Adrenal gland (tissue), 12 donors: ENCODE data around the gene MYH10. TPM values are rescaled to one million over a fixed set of nuclear protein-coding genes. Genes with fewer than 3 reads are reported as not detected.

Source experiments
- DNase-seq, 7 donors: peaks; one replicate each; pipeline ENCODE4 v3.0.0-alpha.2; 2019 to 2020
- H3K27ac ChIP-seq, 5 donors: fragments of 200-600 bp; sonication (generic) in 4 of 5; 1 replicate in 3 of 5; 2 replicates in 2 of 5; pipeline versions ENCODE4 v1.5.1 to v1.8.0; 2016 to 2020; ENCODE audit warnings: mild to moderate bottlenecking in 1 of 5
- H3K27me3 ChIP-seq: fragments of 200-600 bp; 2 replicates; pipeline ENCODE4 v1.8.0; 2021
- H3K36me3 ChIP-seq, 2 donors: fragments of 200-600 bp; replicated peaks in 1 of 2; 1 replicate in 1 of 2; 2 replicates in 1 of 2; pipeline versions ENCODE4 v1.5.1 to v1.8.0; 2018 to 2022
- H3K4me1 ChIP-seq, 2 donors: fragments of 200-600 bp; replicated peaks in 1 of 2; 1 replicate in 1 of 2; 2 replicates in 1 of 2; pipeline versions ENCODE4 v1.5.1 to v1.8.0; 2018 to 2021
- H3K4me3 ChIP-seq, 4 donors: fragments of 200-600 bp; sonication (generic) in 3 of 4; one replicate each; pipeline ENCODE4 v1.5.1; 2016 to 2018
- H3K9me3 ChIP-seq, 3 donors: fragments of 200-600 bp; sonication (generic) in 1 of 3; replicated peaks in 1 of 3; 1 replicate in 2 of 3; 2 replicates in 1 of 3; pipeline versions ENCODE4 v1.5.1 to v1.8.0; 2016 to 2021
- CTCF ChIP-seq, 6 experiments: fragments of 450-650 bp in 4 of 6; fragments of 200-600 bp in 2 of 6; sonication (generic) in 1 of 6; IDR thresholded peaks; 1 replicate in 5 of 6; 2 replicates in 1 of 6; pipeline versions ENCODE4 v1.5.1 to v1.8.0; 2016 to 2021; ENCODE audit warnings: antibody characterized with exemption in 6 of 6, mild to moderate bottlenecking in 2 of 6, moderate library complexity in 1 of 6
- POLR2A ChIP-seq, 2 donors: fragments of 450-650 bp; IDR thresholded peaks; one replicate each; pipeline ENCODE4 v1.6.1; 2017; ENCODE audit warnings: antibody characterized with exemption in 2 of 2, mild to moderate bottlenecking in 2 of 2, moderate library complexity in 1 of 2
- WGBS, 4 donors: extraction: QIAGEN DNeasy Blood & Tissue Kit in 2 of 4; methylation state at CpG; one replicate each; pipeline versions ENCODE4 v1.1.5 to v1.1.7; 2013 to 2017; 5-methylcytosine and 5-hydroxymethylcytosine counted together
- intact Hi-C, 2 donors: fragments of 100-400 bp; cut with DNase I; formaldehyde crosslinking; loops; one replicate each; pipeline versions ENCODE4 v1.14.1 to v1.15.0; 2022 to 2023
- polyA plus RNA-seq, 3 donors: library from polyadenylated mRNA; stranded (reverse); fragments of 200-250 nt in 2 of 3; fragments of 350-450 nt in 1 of 3; fragmentation: Illumina TruSeq in 1 of 3; extraction: RNeasy Lipid Tissue Mini Kit (QIAGEN cat#74804) in 1 of 3; gene quantifications; one replicate each; pipeline ENCODE4 v1.2.3, GENCODE V29; 2013 to 2014
- small RNA-seq, 2 donors: library from RNA; depleted of rRNA; stranded (forward); fragments of <200 nt; gene quantifications; one replicate each; pipeline ENCODE3, GENCODE V24; 2016
- total RNA-seq, 9 donors: library from RNA; depleted of rRNA in 4 of 9; stranded (reverse); fragments of >200 nt in 4 of 9; fragments of 120-200 nt in 1 of 9; fragmentation: NEBNext Ultra II Directional in 1 of 9; extraction: Animal tissue kit (Norgen Biotek cat#: 25700) in 1 of 9; gene quantifications; one replicate each; pipeline versions ENCODE4 v1.1.0 to v1.2.4, GENCODE V29; 2013 to 2023
- donor health status: healthy with polysubstance abuse.
- donor health status: Bipolar disorder and iron deficiency.
- donor health status: DM: yes; HTN: yes; CAD: no.
- donor health status: DM: no; HTN: no; CAD: no.
- donor health status: DM: no; HTN: no; CAD: no.
- donor health status: DM: yes; HTN: yes; CAD: no.

MYH10 gene
- total and polyA plus RNA-seq, 12 donors: 9.8 to 101 (median 41.0) TPM

- H3K9me3 ChIP-seq: no peaks in the 10 kb centered on the region
- DNase-seq: no peak
- no peak overlapping the region for H3K4me3 ChIP-seq
- peaks cover 0 to 5% of the 10 kb centered on the region in 2 donors for H3K4me1 ChIP-seq
- WGBS, 4 donors: 67 to 77% (median 71%) methylated on average over 5 to 6 of the region's 6 CpGs
- no peaks in the 10 kb centered on the region for H3K27me3 ChIP-seq
- intact Hi-C loops: no loop called here
- H3K36me3 ChIP-seq: no peaks in the 10 kb centered on the region
- TF ChIP-seq CTCF (IDR thresholded peaks at IDR 0.05): no peak
- TF ChIP-seq POLR2A (IDR thresholded peaks at IDR 0.05): no peak
- no peak overlapping the region for H3K27ac ChIP-seq
These were observed 204.3 kb downstream of the MYH10 start for GRCh38 chr17:8426094-8426720.

Small RNA genes within 50 kb of the gene (small RNA-seq; reads per million reads assigned to genes)
- 0 reads per million in 2 donors for gene RNU7-43P

Other genes starting within 250 kb of the MYH10 start
- gene RPL26, start 247.5 kb downstream of the MYH10 start, total RNA-seq: 1,000 to 10,000 TPM; 1,250 to 3,973 (median 2,001) TPM
- 1,000 to 10,000 TPM; 1,826 to 2,993 (median 1,941) TPM for gene RPL26, start 247.5 kb downstream of the MYH10 start, polyA plus RNA-seq
- not detected for gene RNF222, start 232.9 kb downstream of the MYH10 start, total RNA-seq
- not detected for gene RNF222, start 232.9 kb downstream of the MYH10 start, polyA plus RNA-seq
- 100 to 1,000 TPM in 1 of 9 donors, 10 to 100 TPM in 8; 21.9 to 265 (median 47.4) TPM for gene NDEL1, start 194.8 kb downstream of the MYH10 start, total RNA-seq
- 100 to 1,000 TPM in 1 of 3 donors, 10 to 100 TPM in 2; 27.0 to 108 (median 29.4) TPM for gene NDEL1, start 194.8 kb downstream of the MYH10 start, polyA plus RNA-seq
- gene CCDC42, start 114.1 kb upstream of the MYH10 start, total RNA-seq: not detected
- gene CCDC42, start 114.1 kb upstream of the MYH10 start, polyA plus RNA-seq: not detected
- gene SPDYE4, start 127.8 kb upstream of the MYH10 start, total RNA-seq: not detected
- gene SPDYE4, start 127.8 kb upstream of the MYH10 start, polyA plus RNA-seq: not detected
- under 1 TPM in 3 of 9 donors, not detected in 6; 0.06 to 0.15 (median 0.11) TPM for gene MFSD6L, start 168.6 kb upstream of the MYH10 start, total RNA-seq
- under 1 TPM in 2 of 3 donors, not detected in 1; 0.13 to 0.24 TPM for gene MFSD6L, start 168.6 kb upstream of the MYH10 start, polyA plus RNA-seq
- gene PIK3R6, start 236.9 kb upstream of the MYH10 start, total RNA-seq: 1 to 10 TPM in 3 of 9 donors, under 1 TPM in 6; 0.17 to 1.7 (median 0.72) TPM
- 1 to 10 TPM in 1 of 3 donors, under 1 TPM in 2; 0.26 to 1.5 (median 0.94) TPM for gene PIK3R6, start 236.9 kb upstream of the MYH10 start, polyA plus RNA-seq